Measurements from ENCODE around the gene ZNF385B. TPM values are rescaled to one million over a fixed set of nuclear protein-coding genes. Genes with fewer than 3 reads are reported as not detected.

The ZNF385B gene
- total and polyA plus RNA-seq, 7 donors = 0.35 to 5.6 (median 3.0) TPM; not detected in 1

GRCh38 chr2:179685146-179685545 is 176.3 kb downstream of the ZNF385B start:
- intact Hi-C loops (cut with DNase I) = no loop called here
- H3K27ac ChIP-seq = no peak overlapping the region
- H3K4me1 ChIP-seq = no peaks in the 10 kb centered on the region
- DNase-seq = no peak
- WGBS, 2 donors = 54% methylated on average over 1 of the region's 1 CpG
- TF ChIP-seq CTCF (IDR thresholded peaks at IDR 0.05) = no peak
- TF ChIP-seq POLR2A (IDR thresholded peaks at IDR 0.05) = no peak
- TF ChIP-seq POLR2AphosphoS5 (IDR thresholded peaks at IDR 0.05) = no peak
- TF ChIP-seq EP300 (IDR thresholded peaks at IDR 0.05) = no peak
- H3K27me3 ChIP-seq = no peaks in the 10 kb centered on the region
- H3K9me3 ChIP-seq = no peaks in the 10 kb centered on the region
- no peaks in the 10 kb centered on the region for H3K36me3 ChIP-seq
- no peak overlapping the region for H3K4me3 ChIP-seq

- intact Hi-C loops (cut with DNase I) = no loop called here
- Histone ChIP-seq H3K9me3 (no peaks in the 10 kb centered on the region), H3K4me1 (peaks cover 0 to 6% (median 3%) of the 10 kb centered on the region in 4 donors), H3K27ac (no peak overlapping the region), H3K36me3 (no peaks in the 10 kb centered on the region), H3K4me3 (no peak overlapping the region), H3K27me3 (no peaks in the 10 kb centered on the region)
- no peak for DNase-seq
- TF ChIP-seq POLR2AphosphoS5 (IDR thresholded peaks at IDR 0.05) (no peak), CTCF (IDR thresholded peaks at IDR 0.05) (no peak), EP300 (IDR thresholded peaks at IDR 0.05) (no peak), POLR2A (IDR thresholded peaks at IDR 0.05) (no peak)
- 85 to 88% methylated on average over 5 of the region's 5 CpGs for WGBS, 2 donors
These were observed 178.7 kb downstream of the ZNF385B start for GRCh38 chr2:179682756-179683155.

- Histone ChIP-seq H3K4me1 (peaks cover 0 to 21% (median 14%) of the 10 kb centered on the region in 4 donors), H3K4me3 (no peak overlapping the region), H3K27ac (peak overlapping the region in 2 of 4 donors; percentile 26 to 28), H3K9me3 (no peaks in the 10 kb centered on the region), H3K36me3 (no peaks in the 10 kb centered on the region), H3K27me3 (no peaks in the 10 kb centered on the region)
- 73 to 81% methylated on average over 2 of the region's 2 CpGs for WGBS, 2 donors
- intact Hi-C loops (cut with DNase I) = no loop called here
- TF ChIP-seq CTCF (IDR thresholded peaks at IDR 0.05) (no peak), EP300 (IDR thresholded peaks at IDR 0.05) (no peak), POLR2AphosphoS5 (IDR thresholded peaks at IDR 0.05) (no peak), POLR2A (IDR thresholded peaks at IDR 0.05) (no peak)
- no peak for DNase-seq
These were observed 183.5 kb downstream of the ZNF385B start for GRCh38 chr2:179677746-179678505.

- H3K4me1 ChIP-seq = peaks cover 0 to 21% (median 14%) of the 10 kb centered on the region in 4 donors
- H3K36me3 ChIP-seq = no peaks in the 10 kb centered on the region
- DNase-seq = no peak
- H3K27ac ChIP-seq = peak overlapping the region in 2 of 4 donors; percentile 26 to 28
- TF ChIP-seq CTCF (IDR thresholded peaks at IDR 0.05) (no peak), EP300 (IDR thresholded peaks at IDR 0.05) (no peak), POLR2A (IDR thresholded peaks at IDR 0.05) (no peak), POLR2AphosphoS5 (IDR thresholded peaks at IDR 0.05) (no peak)
- WGBS, 2 donors = 12 to 20% methylated on average over 3 of the region's 3 CpGs
- intact Hi-C loops (cut with DNase I) = no loop called here
- no peak overlapping the region for H3K4me3 ChIP-seq
- no peaks in the 10 kb centered on the region for H3K9me3 ChIP-seq
- H3K27me3 ChIP-seq = no peaks in the 10 kb centered on the region
These were observed 184.2 kb downstream of the ZNF385B start for GRCh38 chr2:179677077-179677688.
